SU-DHL-6 (cell line): Measurements from ENCODE around the gene GATA3.

Experiments
- H2AFZ ChIP-seq: fragments of 200-600 bp; sonication (generic); 2 replicates; pipeline ENCODE4 v1.6.1; 2014; ENCODE audit warnings: low read depth, mild to moderate bottlenecking, moderate library complexity, mixed read lengths, antibody characterized with exemption, low read length; ENCODE audit not compliant: severe bottlenecking
- H3F3A ChIP-seq: fragments of 200-600 bp; shearing (Covaris generic); 2 replicates; pipeline ENCODE4 v1.6.0; 2016; ENCODE audit warnings: antibody characterized with exemption, mild to moderate bottlenecking; ENCODE audit not compliant: insufficient read depth
- H3K27ac ChIP-seq: fragments of 200-600 bp; sonication (generic); 2 replicates; pipeline ENCODE4 v1.5.1; 2016; ENCODE audit warnings: low read depth, mild to moderate bottlenecking, low read length, moderate library complexity, mixed read lengths
- H3K27me3 ChIP-seq: fragments of 200-600 bp; sonication (generic), shearing (Covaris generic); 2 replicates; pipeline ENCODE4 v1.6.0; 2014; ENCODE audit warnings: mild to moderate bottlenecking, low read length
- H3K36me3 ChIP-seq: fragments of 200-600 bp; sonication (generic); 2 replicates; pipeline ENCODE4 v1.6.1; 2014; ENCODE audit warnings: mild to moderate bottlenecking, low read length, mixed read lengths
- H3K4me2 ChIP-seq: fragments of 300-600, 200-600 bp; shearing (Covaris generic), sonication (generic); 2 replicates; pipeline ENCODE4 v1.6.0; 2014; ENCODE audit warnings: low read length, low read depth, mild to moderate bottlenecking; ENCODE audit not compliant: poor library complexity, severe bottlenecking
- H3K4me3 ChIP-seq: fragments of 200-600 bp; sonication (generic); 2 replicates; pipeline ENCODE4 v1.5.1; 2014; ENCODE audit warnings: antibody characterized with exemption, low read length, mild to moderate bottlenecking, mixed read lengths; ENCODE audit not compliant: insufficient read depth, poor library complexity, severe bottlenecking
- H3K79me2 ChIP-seq: fragments of 200-600 bp; sonication (generic); 2 replicates; pipeline ENCODE4 v1.6.1; 2014; ENCODE audit warnings: mild to moderate bottlenecking, low read length, moderate library complexity; ENCODE audit not compliant: insufficient read depth
- H3K9ac ChIP-seq: fragments of 200-600 bp; sonication (generic); 2 replicates; pipeline ENCODE4 v1.7.0; 2014; ENCODE audit warnings: mild to moderate bottlenecking, low read length
- H3K9me2 ChIP-seq: fragments of 200-600 bp; sonication (generic); replicated peaks from 2 replicates; pipeline ENCODE4 v1.6.1; 2014; ENCODE audit warnings: low read length; ENCODE audit not compliant: insufficient read depth
- H3K9me3 ChIP-seq: fragments of 200-600 bp; sonication (generic); 2 replicates; pipeline ENCODE4 v1.6.1; 2014; ENCODE audit warnings: low read length, mixed read lengths; ENCODE audit not compliant: insufficient read depth
- H4K20me1 ChIP-seq: fragments of 200-600 bp; sonication (generic); 2 replicates; pipeline ENCODE4 v1.6.1; 2014; ENCODE audit warnings: low read depth, mild to moderate bottlenecking, antibody characterized with exemption, low read length, moderate library complexity, mixed read lengths
- CTCF ChIP-seq: fragments of 200-600 bp; sonication (generic); IDR thresholded peaks from one replicate; pipeline ENCODE4 v1.5.1; 2017; ENCODE audit warnings: antibody characterized with exemption, mild to moderate bottlenecking, low read length, moderate library complexity; ENCODE audit not compliant: insufficient read depth, poor library complexity, severe bottlenecking
- EZH2phosphoT487 ChIP-seq: fragments of 200-600 bp; sonication (generic), shearing (Covaris generic); conservative IDR thresholded peaks from 2 replicates; pipeline ENCODE4 v1.6.1; 2018; ENCODE audit warnings: mild to moderate bottlenecking, antibody characterized with exemption, low read length, moderate library complexity, mixed read lengths

Gene GATA3

GRCh38 chr10:8116926-8117493 is 62.5 kb downstream of the GATA3 start:
- no peaks in the 10 kb centered on the region for H3K79me2 ChIP-seq
- H3K9me3 ChIP-seq, result no peaks in the 10 kb centered on the region
- no peak overlapping the region for H3K4me3 ChIP-seq
- H3K36me3 ChIP-seq, result no peaks in the 10 kb centered on the region
- no peak overlapping the region for H3K27ac ChIP-seq
- no peaks in the 10 kb centered on the region for H3K27me3 ChIP-seq
- H3K4me2 ChIP-seq, result no peak overlapping the region
- no peaks in the 10 kb centered on the region for H3K9me2 ChIP-seq
- H2AFZ ChIP-seq, result no peak overlapping the region
- no peaks in the 10 kb centered on the region for H4K20me1 ChIP-seq
- H3K9ac ChIP-seq, result no peak overlapping the region
- TF ChIP-seq CTCF, result no peak
- no peak for TF ChIP-seq EZH2phosphoT487
- no peaks in the 10 kb centered on the region for H3F3A ChIP-seq

GRCh38 chr10:8121201-8121890 is 66.9 kb downstream of the GATA3 start:
- TF ChIP-seq EZH2phosphoT487 (no peak), CTCF (no peak)
- H3K27ac ChIP-seq, result no peak overlapping the region
- H3K79me2 ChIP-seq, result no peaks in the 10 kb centered on the region
- no peaks in the 10 kb centered on the region for H3K9me3 ChIP-seq
- no peaks in the 10 kb centered on the region for H3F3A ChIP-seq
- H3K27me3 ChIP-seq, result no peaks in the 10 kb centered on the region
- H3K36me3 ChIP-seq, result no peaks in the 10 kb centered on the region
- H2AFZ ChIP-seq, result no peak overlapping the region
- no peak overlapping the region for H3K9ac ChIP-seq
- no peaks in the 10 kb centered on the region for H4K20me1 ChIP-seq
- H3K4me2 ChIP-seq, result no peak overlapping the region
- H3K4me3 ChIP-seq, result no peak overlapping the region
- no peaks in the 10 kb centered on the region for H3K9me2 ChIP-seq

DNA sequence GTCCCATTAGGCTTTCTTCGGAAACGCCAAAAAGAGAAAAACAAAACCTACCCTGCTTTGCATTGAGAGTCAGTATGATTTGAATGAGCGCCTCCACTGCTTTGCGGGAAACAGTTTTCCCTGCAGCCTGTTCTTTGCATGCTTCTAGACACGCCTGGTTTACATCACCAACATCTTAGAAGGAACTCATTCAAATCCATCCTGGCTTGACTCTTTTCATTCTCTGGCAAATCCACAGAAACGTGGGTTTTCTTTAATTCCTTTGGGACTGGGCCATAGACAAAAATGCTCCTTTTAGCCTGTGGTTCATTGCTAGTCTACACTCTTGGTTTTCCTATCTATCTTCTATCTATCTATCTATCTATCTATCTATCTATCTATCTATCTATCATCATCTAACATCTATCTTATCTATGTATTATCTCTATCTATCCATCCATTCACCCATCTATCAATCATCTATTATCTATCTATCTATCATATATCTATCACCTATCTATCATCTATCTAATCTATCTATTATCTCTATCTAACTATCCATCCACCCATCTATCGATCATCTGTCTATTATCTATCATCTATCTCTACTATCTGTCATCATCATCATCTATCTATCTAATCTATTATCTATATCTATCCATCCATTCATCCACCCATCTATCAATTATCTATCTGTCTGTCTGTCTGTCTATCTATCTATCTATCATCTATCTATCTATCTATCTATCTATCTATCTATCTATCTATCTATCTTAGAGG is 68.3 kb downstream of the GATA3 start:
- no peak for TF ChIP-seq CTCF
- TF ChIP-seq EZH2phosphoT487, result no peak
- no peak overlapping the region for H3K27ac ChIP-seq

More for the DNA sequence above, 68.3 kb downstream of the GATA3 start:
- no peak overlapping the region for H3K9ac ChIP-seq
- H3K4me3 ChIP-seq, result no peak overlapping the region
- H3K9me3 ChIP-seq, result no peaks in the 10 kb centered on the region
- H4K20me1 ChIP-seq, result no peaks in the 10 kb centered on the region
- no peaks in the 10 kb centered on the region for H3K27me3 ChIP-seq
- H3F3A ChIP-seq, result no peaks in the 10 kb centered on the region
- no peak overlapping the region for H3K4me2 ChIP-seq
- H3K36me3 ChIP-seq, result no peaks in the 10 kb centered on the region
- H3K9me2 ChIP-seq, result no peaks in the 10 kb centered on the region
- no peaks in the 10 kb centered on the region for H3K79me2 ChIP-seq
- H2AFZ ChIP-seq, result no peak overlapping the region
